ENCODE measurements around the gene FEZ2.

Gene FEZ2

DNA sequence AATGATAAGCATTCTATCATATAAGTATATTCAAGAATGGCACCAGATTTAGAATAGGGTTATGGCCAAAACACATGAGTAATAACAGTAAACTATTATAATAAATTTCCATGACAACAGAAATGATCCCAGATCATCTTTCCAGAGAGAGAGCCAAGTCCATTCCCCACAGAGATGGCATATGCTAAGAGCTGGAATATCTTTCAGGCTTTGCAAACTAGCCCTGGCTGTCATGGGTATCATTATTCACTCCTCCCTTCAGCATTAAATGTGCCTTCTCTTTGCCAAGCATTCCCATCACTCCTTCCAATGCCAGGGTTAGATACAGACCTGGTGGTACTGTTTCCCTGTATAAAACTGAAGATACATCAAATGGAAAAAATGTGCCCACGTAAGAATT lies 10.9 kb downstream of the FEZ2 start:
- no peak for TF ChIP-seq EZH2phosphoT487 (IDR thresholded peaks at IDR 0.05; ENCODE audit: borderline replicate concordance, low read length)
- TF ChIP-seq, protein P1, sequence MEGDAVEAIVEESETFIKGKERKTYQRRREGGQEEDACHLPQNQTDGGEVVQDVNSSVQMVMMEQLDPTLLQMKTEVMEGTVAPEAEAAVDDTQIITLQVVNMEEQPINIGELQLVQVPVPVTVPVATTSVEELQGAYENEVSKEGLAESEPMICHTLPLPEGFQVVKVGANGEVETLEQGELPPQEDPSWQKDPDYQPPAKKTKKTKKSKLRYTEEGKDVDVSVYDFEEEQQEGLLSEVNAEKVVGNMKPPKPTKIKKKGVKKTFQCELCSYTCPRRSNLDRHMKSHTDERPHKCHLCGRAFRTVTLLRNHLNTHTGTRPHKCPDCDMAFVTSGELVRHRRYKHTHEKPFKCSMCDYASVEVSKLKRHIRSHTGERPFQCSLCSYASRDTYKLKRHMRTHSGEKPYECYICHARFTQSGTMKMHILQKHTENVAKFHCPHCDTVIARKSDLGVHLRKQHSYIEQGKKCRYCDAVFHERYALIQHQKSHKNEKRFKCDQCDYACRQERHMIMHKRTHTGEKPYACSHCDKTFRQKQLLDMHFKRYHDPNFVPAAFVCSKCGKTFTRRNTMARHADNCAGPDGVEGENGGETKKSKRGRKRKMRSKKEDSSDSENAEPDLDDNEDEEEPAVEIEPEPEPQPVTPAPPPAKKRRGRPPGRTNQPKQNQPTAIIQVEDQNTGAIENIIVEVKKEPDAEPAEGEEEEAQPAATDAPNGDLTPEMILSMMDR (IDR thresholded peaks at IDR 0.05; ENCODE audit: low read depth, low read length, poor library complexity, severe bottlenecking) = no peak
- no peaks in the 10 kb centered on the region for H3K9me3 ChIP-seq (ENCODE audit: control insufficient read depth, insufficient read depth, low read length)
- H3K27me3 ChIP-seq (ENCODE audit: control insufficient read depth, low read length) = no peaks in the 10 kb centered on the region
- H3K9me2 ChIP-seq (replicated peaks; ENCODE audit: control insufficient read depth, low read length) = no peaks in the 10 kb centered on the region
- peaks cover 43% of the 10 kb centered on the region for H3K36me3 ChIP-seq (ENCODE audit: control insufficient read depth, low read length)
- no peak overlapping the region for H3K4me2 ChIP-seq (ENCODE audit: low read length)
- no peaks in the 10 kb centered on the region for H4K20me1 ChIP-seq (ENCODE audit: control insufficient read depth, insufficient read depth, low read depth, low read length)
- H3K27ac ChIP-seq (ENCODE audit: low read depth, low read length) = no peak overlapping the region
- no peak overlapping the region for H3K4me3 ChIP-seq (ENCODE audit: low read length)
- H3K79me2 ChIP-seq (ENCODE audit: control insufficient read depth, low read length) = peaks cover 10% of the 10 kb centered on the region
- no peaks in the 10 kb centered on the region for H3F3A ChIP-seq (ENCODE audit: control insufficient read depth, insufficient read depth)
- peaks cover 6% of the 10 kb centered on the region; the same call in 1 of the 2 replicates for H3K4me1 ChIP-seq (ENCODE audit: control insufficient read depth, low read length)

DNA sequence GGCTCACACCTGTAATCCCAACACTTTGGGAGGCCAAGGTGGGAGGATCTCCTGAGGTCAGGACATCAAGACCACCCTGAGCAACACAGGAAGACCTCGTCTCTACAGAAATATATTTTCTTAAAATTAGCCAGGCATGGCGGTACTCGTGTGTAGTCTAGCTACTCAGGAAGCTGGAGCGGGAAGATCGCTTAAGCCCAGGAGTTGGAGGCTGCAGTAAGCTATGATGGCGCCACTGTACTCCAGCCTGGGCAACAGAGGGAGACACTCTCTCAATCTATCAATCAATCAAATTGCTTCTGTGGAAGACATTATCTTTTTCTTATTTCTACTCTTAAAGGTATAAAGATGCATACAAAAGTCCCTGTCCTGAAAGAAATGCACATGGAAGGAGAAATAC lies 11.3 kb downstream of the FEZ2 start:
- TF ChIP-seq EZH2phosphoT487 (IDR thresholded peaks at IDR 0.05; ENCODE audit: borderline replicate concordance, low read length) = no peak
- TF ChIP-seq, protein P1 (IDR thresholded peaks at IDR 0.05; ENCODE audit: low read depth, low read length, poor library complexity, severe bottlenecking) = no peak
- Histone ChIP-seq H3F3A (ENCODE audit: control insufficient read depth, insufficient read depth) (no peaks in the 10 kb centered on the region), H4K20me1 (ENCODE audit: control insufficient read depth, insufficient read depth, low read depth, low read length) (no peaks in the 10 kb centered on the region), H3K79me2 (ENCODE audit: control insufficient read depth, low read length) (peaks cover 7% of the 10 kb centered on the region), H3K4me3 (ENCODE audit: low read length) (no peak overlapping the region), H3K4me2 (ENCODE audit: low read length) (no peak overlapping the region), H3K27ac (ENCODE audit: low read depth, low read length) (no peak overlapping the region), H3K36me3 (ENCODE audit: control insufficient read depth, low read length) (peaks cover 45% of the 10 kb centered on the region), H3K27me3 (ENCODE audit: control insufficient read depth, low read length) (no peaks in the 10 kb centered on the region), H3K9me2 (replicated peaks; ENCODE audit: control insufficient read depth, low read length) (no peaks in the 10 kb centered on the region), H3K9me3 (ENCODE audit: control insufficient read depth, insufficient read depth, low read length) (no peaks in the 10 kb centered on the region), H3K4me1 (ENCODE audit: control insufficient read depth, low read length) (peaks cover 6% of the 10 kb centered on the region; the same call in 1 of the 2 replicates)

DNA sequence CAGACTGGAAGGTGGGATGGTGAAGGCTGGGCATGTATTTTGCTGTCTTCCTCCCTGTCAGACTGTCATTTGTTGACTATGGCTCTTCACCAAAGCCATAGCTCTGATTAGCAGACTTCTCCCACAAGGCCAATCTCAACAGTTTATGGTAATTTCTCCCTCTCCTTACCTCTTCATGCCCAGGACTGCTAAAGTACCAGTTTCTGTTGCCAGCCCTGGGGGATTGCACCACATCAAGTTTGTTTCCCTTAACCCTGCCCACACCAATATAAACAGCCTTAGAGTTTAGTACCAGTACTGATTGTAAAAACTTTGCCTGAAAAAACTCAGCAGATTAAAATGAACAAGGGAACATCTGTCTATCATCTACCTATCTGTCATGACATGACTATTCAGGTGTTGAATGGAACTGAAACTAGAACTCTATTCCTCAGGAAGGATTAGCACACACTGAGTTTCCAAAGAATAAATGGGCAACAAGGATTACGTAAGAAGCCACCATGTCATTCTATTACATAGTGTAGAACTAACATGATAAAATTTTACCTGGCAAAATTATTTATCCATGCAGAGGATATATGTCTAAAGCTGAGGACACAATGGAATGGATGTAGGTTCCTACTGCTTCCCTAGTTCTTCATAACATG lies 13.7 kb downstream of the FEZ2 start:
- H3K36me3 ChIP-seq (ENCODE audit: control insufficient read depth, low read length) = peaks cover 50% of the 10 kb centered on the region
- no peaks in the 10 kb centered on the region for H3K9me2 ChIP-seq (replicated peaks; ENCODE audit: control insufficient read depth, low read length)
- H3K79me2 ChIP-seq (ENCODE audit: control insufficient read depth, low read length) = no peaks in the 10 kb centered on the region

More for the DNA sequence above, 13.7 kb downstream of the FEZ2 start:
- no peak for TF ChIP-seq EZH2phosphoT487 (IDR thresholded peaks at IDR 0.05; ENCODE audit: borderline replicate concordance, low read length)
- TF ChIP-seq, protein P1 (IDR thresholded peaks at IDR 0.05; ENCODE audit: low read depth, low read length, poor library complexity, severe bottlenecking) = no peak
- no peak overlapping the region for H3K4me3 ChIP-seq (ENCODE audit: low read length)
- H3F3A ChIP-seq (ENCODE audit: control insufficient read depth, insufficient read depth) = no peaks in the 10 kb centered on the region
- no peaks in the 10 kb centered on the region for H3K9me3 ChIP-seq (ENCODE audit: control insufficient read depth, insufficient read depth, low read length)
- H3K4me1 ChIP-seq (ENCODE audit: control insufficient read depth, low read length) = 0 out of 2 replicates have a peak, but pooled peaks cover under 1% of the 10 kb centered on the region
- no peaks in the 10 kb centered on the region for H4K20me1 ChIP-seq (ENCODE audit: control insufficient read depth, insufficient read depth, low read depth, low read length)
- no peaks in the 10 kb centered on the region for H3K27me3 ChIP-seq (ENCODE audit: control insufficient read depth, low read length)
- H3K27ac ChIP-seq (ENCODE audit: low read depth, low read length) = no peak overlapping the region
- no peak overlapping the region for H3K4me2 ChIP-seq (ENCODE audit: low read length)
